Activated B cell treated with CpG ODN at 0.5 μM for 24 hours (primary cell): ENCODE results near the gene MBD5. TPM values are rescaled to one million over a fixed set of nuclear protein-coding genes. Genes with fewer than 3 reads are reported as not detected.

Experiments
- ATAC-seq: fragments of 200-7000 bp; cut with Tn5 transposase; one replicate; pipeline ENCODE4 v1.10.0; 2021; ENCODE audit warnings: low read depth, mild to moderate bottlenecking, moderate library complexity
- CTCF ChIA-PET: fragments of 350-600 bp; sonication (Branson Sonifier 250); formaldehyde crosslinking; loops from one replicate; lab custom pipeline; 2021; ENCODE audit warnings: antibody characterized with exemption; lab: Charles Lee
- POLR2A ChIA-PET: fragments of 350-600 bp; sonication (Branson Sonifier 250); formaldehyde crosslinking; loops from one replicate; lab custom pipeline; 2021; ENCODE audit warnings: antibody characterized with exemption; lab: Charles Lee
- DNase-seq: peaks from one replicate; pipeline ENCODE4 v3.0.0; 2022
- H3K27ac Mint-ChIP-seq: one replicate; pipeline ENCODE4 v1.8.0; 2020; ENCODE audit warnings: mixed read lengths
- H3K27me3 Mint-ChIP-seq: one replicate; pipeline ENCODE4 v1.8.0; 2021; ENCODE audit warnings: mixed read lengths
- H3K36me3 Mint-ChIP-seq: one replicate; pipeline ENCODE4 v1.8.0; 2021; ENCODE audit warnings: low read depth, mixed read lengths
- H3K4me1 Mint-ChIP-seq: one replicate; pipeline ENCODE4 v1.8.0; 2021; ENCODE audit warnings: mixed read lengths
- H3K4me3 Mint-ChIP-seq: one replicate; pipeline ENCODE4 v1.8.0; 2020; ENCODE audit warnings: mild to moderate bottlenecking, mixed read lengths
- H3K9me3 Mint-ChIP-seq: one replicate; pipeline ENCODE4 v1.8.0; 2020; ENCODE audit warnings: mixed read lengths
- CTCF ChIP-seq: fragments of 200-600 bp; IDR thresholded peaks from one replicate; pipeline ENCODE4 v1.8.0; 2022; ENCODE audit warnings: antibody characterized with exemption, mild to moderate bottlenecking
- intact Hi-C: fragments of 100-400 bp; cut with micrococcal nuclease; formaldehyde crosslinking; loops from one replicate; pipeline ENCODE4 v1.15.1; 2024
- total RNA-seq: library from RNA; stranded (reverse); gene quantifications from 2 replicates; pipeline ENCODE4 v1.2.3, GENCODE V29; 2022

MBD5 gene
- total RNA-seq, 1 donor from 2014 or later, result 55.7 TPM

GRCh38 chr2:148013876-148014275 lies 7.0 kb upstream of the MBD5 start:
- peaks cover 53% of the 10 kb centered on the region for H3K4me1 Mint-ChIP-seq
- ATAC-seq (no peak), DNase-seq (no peak)
- no peak overlapping the region for H3K4me3 Mint-ChIP-seq
- intact Hi-C loops, result no loop called here
- H3K27ac Mint-ChIP-seq, result no peak overlapping the region
- H3K9me3 Mint-ChIP-seq, result peaks cover 8% of the 10 kb centered on the region
- H3K36me3 Mint-ChIP-seq, result peaks cover 24% of the 10 kb centered on the region
- POLR2A ChIA-PET, result no interaction called here
- no peak for TF ChIP-seq CTCF
- CTCF ChIA-PET, result no interaction called here
- H3K27me3 Mint-ChIP-seq, result no peaks in the 10 kb centered on the region

GRCh38 chr2:148014616-148015015 lies 6.3 kb upstream of the MBD5 start:
- peaks cover 5% of the 10 kb centered on the region for H3K9me3 Mint-ChIP-seq
- H3K4me3 Mint-ChIP-seq, result no peak overlapping the region
- TF ChIP-seq CTCF, result no peak
- ChIA-PET POLR2A (no interaction called here), CTCF (no interaction called here)
- peaks cover 58% of the 10 kb centered on the region for H3K4me1 Mint-ChIP-seq
- DNase-seq (no peak), ATAC-seq (no peak)
- intact Hi-C loops, result no loop called here
- H3K27me3 Mint-ChIP-seq, result no peaks in the 10 kb centered on the region
- H3K36me3 Mint-ChIP-seq, result peaks cover 24% of the 10 kb centered on the region
- no peak overlapping the region for H3K27ac Mint-ChIP-seq

GRCh38 chr2:148020111-148021058 lies 506 bp upstream of the MBD5 start, which contains the start of gene ORC4:
Gene ORC4, minus strand, starts transcription at chr2:148020737. Its CDS starts 44,779 bp downstream, at chr2:147975958.
- CTCF ChIA-PET, result interaction anchor here (1.0 to 1.4 kb wide), 4 partner anchors 30 to 625 kb away, joined by 3 to 7 read pairs (median 4); no protein-coding TSS in a partner anchor
- peaks cover 71% of the 10 kb centered on the region for H3K4me1 Mint-ChIP-seq
- H3K36me3 Mint-ChIP-seq, result peaks cover 30% of the 10 kb centered on the region
- H3K4me3 Mint-ChIP-seq, result peak within 1 kb of the TSS; percentile 100
- intact Hi-C loops, result loop anchor here (1.0 to 2.0 kb wide), 8 partner anchors 22 to 1567 kb away; partner anchors contain the start of genes KIF5C and MMADHC
- ATAC-seq (peak; percentile 89), DNase-seq (peak; percentile 78)
- H3K9me3 Mint-ChIP-seq, result no peaks in the 10 kb centered on the region
- peak within 1 kb of the TSS; percentile 95 for H3K27ac Mint-ChIP-seq
- no peaks in the 10 kb centered on the region for H3K27me3 Mint-ChIP-seq
- POLR2A ChIA-PET, result interaction anchor here (0.6 to 1.7 kb wide), 25 partner anchors 13 to 1567 kb away, joined by 3 to 23 read pairs (median 4); partner anchors contain the start of gene EPC2
- no peak for TF ChIP-seq CTCF

- Mint-ChIP-seq H3K4me1 (peaks cover 59% of the 10 kb centered on the region), H3K27ac (peak overlapping the region; percentile 95), H3K27me3 (no peaks in the 10 kb centered on the region), H3K4me3 (peak overlapping the region; percentile 100), H3K9me3 (no peaks in the 10 kb centered on the region), H3K36me3 (peaks cover 27% of the 10 kb centered on the region)
- intact Hi-C loops, result loop anchor here (1.0 to 2.0 kb wide), 3 partner anchors 20 to 179 kb away; no protein-coding TSS in a partner anchor
- POLR2A ChIA-PET, result interaction anchor here (0.7 to 2.1 kb wide), 2 partner anchors 178 to 485 kb away, joined by 3 to 4 read pairs; no protein-coding TSS in a partner anchor
- CTCF ChIA-PET, result interaction anchor here (1.4 kb wide), 1 partner anchor 32 kb away, joined by 4 read pairs; no protein-coding TSS in a partner anchor
- no peak for DNase-seq
- TF ChIP-seq CTCF, result no peak
- no peak for ATAC-seq
Measured at GRCh38 chr2:148021886-148022285, 995 bp downstream of the MBD5 start.

- DNase-seq, result no peak
- no peaks in the 10 kb centered on the region for H3K27me3 Mint-ChIP-seq
- peaks cover 58% of the 10 kb centered on the region for H3K4me1 Mint-ChIP-seq
- H3K4me3 Mint-ChIP-seq, result peak overlapping the region; percentile 100
- intact Hi-C loops, result no loop called here
- CTCF ChIA-PET, result no interaction called here
- H3K27ac Mint-ChIP-seq, result peak overlapping the region; percentile 95
- peaks cover 25% of the 10 kb centered on the region for H3K36me3 Mint-ChIP-seq
- no peak for ATAC-seq
- no peaks in the 10 kb centered on the region for H3K9me3 Mint-ChIP-seq
- POLR2A ChIA-PET, result interaction anchor here (0.6 to 2.1 kb wide), 2 partner anchors 178 to 1516 kb away, joined by 3 to 4 read pairs; no protein-coding TSS in a partner anchor
- no peak for TF ChIP-seq CTCF
Measured at GRCh38 chr2:148022351-148022750, 1.5 kb downstream of the MBD5 start.
